K562 (cell line): ENCODE results near the gene SRC. TPM values are rescaled to one million over a fixed set of nuclear protein-coding genes. Genes with fewer than 3 reads are reported as not detected.
A peak's percentile ranks its signal among the peaks of the same experiment; 100 is the strongest.

ENCODE experiments used
- ARHGAP35 ChIP-seq: fragments of 450-650 bp; IDR thresholded peaks from 2 replicates; pipeline ENCODE4 v1.6.1; 2018; ENCODE audit not compliant: partially characterized antibody
- BMI1 ChIP-seq: fragments of 150-350 bp; IDR thresholded peaks from 2 replicates; pipeline ENCODE4 v1.6.1; 2014; ENCODE audit warnings: low read length
- COPS2 ChIP-seq: fragments of 450-650 bp; conservative IDR thresholded peaks from 2 replicates; pipeline ENCODE4 v1.6.1; 2016; ENCODE audit warnings: mild to moderate bottlenecking, moderate library complexity
- FOXJ2 ChIP-seq: fragments of 200-800 bp; sonication (Bioruptor generic); IDR thresholded peaks from 2 replicates; pipeline ENCODE4 v1.6.1; 2016; ENCODE audit warnings: missing genetic modification characterization, missing compliant biosample characterization
- GTF2E2 ChIP-seq: fragments of 200-800 bp; sonication (Bioruptor generic); IDR thresholded peaks from 2 replicates; pipeline ENCODE4 v1.6.1; 2016; ENCODE audit warnings: missing genetic modification characterization, missing compliant biosample characterization
- IFI16 ChIP-seq: fragments of 250-450 bp; sonication (Bioruptor Pico); IDR thresholded peaks from 2 replicates; pipeline ENCODE4 v2.1.2; 2022; ENCODE audit warnings: mild to moderate bottlenecking, inconsistent platforms
- KDM2B ChIP-seq: fragments of 250-450 bp; sonication (Bioruptor Pico); IDR thresholded peaks from 2 replicates; pipeline ENCODE4 v1.8.0; 2021; ENCODE audit warnings: mild to moderate bottlenecking, moderate library complexity
- KLF1 ChIP-seq: fragments of 450-650 bp; IDR thresholded peaks from 2 replicates; pipeline ENCODE4 v1.6.1; 2016; ENCODE audit warnings: missing genetic modification characterization, missing compliant biosample characterization
- MIER1 ChIP-seq: fragments of 450-650 bp; IDR thresholded peaks from 2 replicates; pipeline ENCODE4 v1.6.1; 2016; ENCODE audit warnings: antibody characterized with exemption, mild to moderate bottlenecking, low read depth
- NONO ChIP-seq, 2 experiments: fragments of 200-400 bp in 1 of 2; fragments of 450-650 bp in 1 of 2; formaldehyde crosslinking in 1 of 2; IDR thresholded peaks; 2 replicates each; pipeline ENCODE4 v1.6.1; 2017; ENCODE audit warnings: low read depth in 2 of 2, mild to moderate bottlenecking in 2 of 2, moderate library complexity in 2 of 2, low read length in 1 of 2
- PTTG1 ChIP-seq: fragments of 450-650 bp; IDR thresholded peaks from 2 replicates; pipeline ENCODE4 v1.6.1; 2016; ENCODE audit warnings: low read depth, mild to moderate bottlenecking, missing genetic modification characterization, missing compliant biosample characterization
- RBM17 ChIP-seq: fragments of 200-400 bp; formaldehyde crosslinking; IDR thresholded peaks from 2 replicates; pipeline ENCODE4 v1.6.1; 2017; ENCODE audit warnings: low read depth, mild to moderate bottlenecking, low read length, borderline replicate concordance
- RHOXF2B ChIP-seq: fragments of 250-450 bp; sonication (Bioruptor Pico); conservative IDR thresholded peaks from 2 replicates; pipeline ENCODE4 v1.5.1; 2021
- SRF ChIP-seq, 2 experiments: fragments of 250-450, 450-650 bp in 1 of 2; sonication (Bioruptor Pico) in 1 of 2; sonication (generic) in 1 of 2; formaldehyde crosslinking; IDR thresholded peaks; 2 replicates each; pipeline versions ENCODE4 v1.5.0 to v1.5.1; 2020 to 2022; ENCODE audit warnings: mild to moderate bottlenecking in 1 of 2, missing genetic modification reagents in 1 of 2
- TAF9B ChIP-seq: fragments of 450-650 bp; IDR thresholded peaks from 2 replicates; pipeline ENCODE4 v1.6.1; 2018; ENCODE audit warnings: mild to moderate bottlenecking; ENCODE audit not compliant: partially characterized antibody
- TCF7L2 ChIP-seq: fragments of 150-350 bp; IDR thresholded peaks from 2 replicates; pipeline ENCODE4 v1.6.1; 2016; ENCODE audit warnings: low read depth, mild to moderate bottlenecking, low read length, moderate library complexity
- U2AF2 ChIP-seq: fragments of 200-400 bp; formaldehyde crosslinking; optimal IDR thresholded peaks from 2 replicates; pipeline ENCODE3; 2017; ENCODE audit warnings: low read depth, mild to moderate bottlenecking, low read length
- ZFP36 ChIP-seq: fragments of 150-350 bp; IDR thresholded peaks from 2 replicates; pipeline ENCODE4 v1.6.1; 2018; ENCODE audit warnings: low read length, low read depth; ENCODE audit not compliant: partially characterized antibody
- ZNF197 ChIP-seq: fragments of 200-800 bp; sonication (Bioruptor generic); IDR thresholded peaks from 2 replicates; pipeline ENCODE4 v1.6.1; 2016; ENCODE audit warnings: low read depth, missing genetic modification characterization, missing compliant biosample characterization
- ZNF780A ChIP-seq: fragments of 250-450 bp; sonication (Bioruptor Pico); IDR thresholded peaks from 2 replicates; pipeline ENCODE4 v1.5.0; 2021; ENCODE audit warnings: mild to moderate bottlenecking
- polyA plus RNA-seq, 8 experiments: library from polyadenylated mRNA; depleted of rRNA in 4 of 8; stranded (reverse) in 5 of 8; unstranded in 3 of 8; fragments of >200 nt; fragmentation: Nextera tagmentation in 2 of 8; fragmentation: Illumina TruSeq in 1 of 8; extraction: Ambion mirVana in 2 of 8; extraction: Trizol in 1 of 8; gene quantifications; 2 replicates each; pipeline versions ENCODE4 v1.2.1 to v1.2.3, GENCODE V29; 2011 to 2014; ENCODE audit warnings: inconsistent platforms in 1 of 8, missing spikeins in 1 of 8
- total RNA-seq, 7 experiments: library from RNA; depleted of rRNA in 6 of 7; stranded (reverse); fragments of >200 nt in 6 of 7; fragmentation: Illumina TruSeq in 2 of 7; extraction: Trizol in 2 of 7; gene quantifications; 2 replicates each; pipeline versions ENCODE4 v1.2.1 to v1.2.3, GENCODE V29; 2011 to 2021; ENCODE audit warnings: low replicate concordance in 1 of 7
- TF ChIP-seq, protein P1 (sequence below): fragments of 450-650 bp; conservative IDR thresholded peaks from 2 replicates; pipeline ENCODE4 v1.6.1; 2016; ENCODE audit warnings: missing genetic modification characterization, low read depth, mild to moderate bottlenecking, control low read depth, missing compliant biosample characterization
- TF ChIP-seq, protein P2 (sequence below): fragments of 450-650 bp; IDR thresholded peaks from 2 replicates; pipeline ENCODE4 v1.6.1; 2017; ENCODE audit warnings: antibody characterized with exemption
- TF ChIP-seq, protein P3 (sequence below): IDR thresholded peaks from 2 replicates; pipeline ENCODE4 v1.6.1; 2016; ENCODE audit warnings: missing genetic modification characterization, missing compliant biosample characterization
- TF ChIP-seq, protein P4 (sequence below): fragments of 250-450 bp; sonication (Bioruptor Pico); IDR thresholded peaks from 2 replicates; pipeline ENCODE4 v1.4.0; 2020; ENCODE audit warnings: mild to moderate bottlenecking, moderate library complexity

Gene SRC
- total and polyA plus RNA-seq, 9 of the 15 experiments (the other 6 are each of a cell fraction or from before 2014, with no cell fraction given): 0.06 to 8.5 (median 3.1) TPM

DNA sequence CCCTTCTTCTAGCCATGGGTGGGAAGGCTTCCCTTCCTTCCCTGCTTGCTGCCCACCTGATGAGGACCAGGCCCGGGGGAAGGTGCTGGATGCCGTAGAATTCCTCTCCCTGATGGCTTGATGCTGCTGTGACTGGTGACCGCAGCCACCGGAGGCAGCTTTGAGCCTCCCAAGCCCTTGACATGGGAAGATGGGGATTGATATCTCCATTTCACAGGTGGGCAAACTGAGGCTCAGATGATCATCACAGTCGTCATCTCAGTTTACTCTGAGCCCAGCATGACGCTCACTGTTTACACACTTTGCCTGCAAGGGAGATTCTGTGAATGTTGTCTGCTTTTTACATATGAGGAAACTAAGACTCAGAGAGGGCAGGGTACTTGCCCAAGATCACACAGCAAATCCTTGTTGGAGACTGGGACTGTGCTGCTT, 43.9 kb downstream of the SRC start (continued):
- TF ChIP-seq, protein P1, sequence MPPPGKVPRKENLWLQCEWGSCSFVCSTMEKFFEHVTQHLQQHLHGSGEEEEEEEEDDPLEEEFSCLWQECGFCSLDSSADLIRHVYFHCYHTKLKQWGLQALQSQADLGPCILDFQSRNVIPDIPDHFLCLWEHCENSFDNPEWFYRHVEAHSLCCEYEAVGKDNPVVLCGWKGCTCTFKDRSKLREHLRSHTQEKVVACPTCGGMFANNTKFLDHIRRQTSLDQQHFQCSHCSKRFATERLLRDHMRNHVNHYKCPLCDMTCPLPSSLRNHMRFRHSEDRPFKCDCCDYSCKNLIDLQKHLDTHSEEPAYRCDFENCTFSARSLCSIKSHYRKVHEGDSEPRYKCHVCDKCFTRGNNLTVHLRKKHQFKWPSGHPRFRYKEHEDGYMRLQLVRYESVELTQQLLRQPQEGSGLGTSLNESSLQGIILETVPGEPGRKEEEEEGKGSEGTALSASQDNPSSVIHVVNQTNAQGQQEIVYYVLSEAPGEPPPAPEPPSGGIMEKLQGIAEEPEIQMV (tag): no peak
- TF ChIP-seq KDM2B (CRISPR knock-in tag) (no peak), IFI16 (CRISPR knock-in tag) (no peak), TAF9B (no peak), RBM17 (no peak), ARHGAP35 (no peak), GTF2E2 (no peak), U2AF2 (no peak), PTTG1 (tag) (no peak), ZFP36 (peak; percentile 90), FOXJ2 (tag) (no peak), COPS2 (no peak), BMI1 (no peak), RHOXF2B (CRISPR knock-in tag) (no peak), SRF (CRISPR knock-in tag; IDR thresholded peaks at IDR 0.05) (no peak), TCF7L2 (no peak), MIER1 (no peak), ZNF780A (no peak), ZNF197 (CRISPR knock-in tag) (no peak), NONO (IDR thresholded peaks at IDR 0.05; ENCODE audit: low read depth in 2 of 2, low read length in 1 of 2) (no peak), KLF1 (tag) (no peak)
- TF ChIP-seq, protein P2, sequence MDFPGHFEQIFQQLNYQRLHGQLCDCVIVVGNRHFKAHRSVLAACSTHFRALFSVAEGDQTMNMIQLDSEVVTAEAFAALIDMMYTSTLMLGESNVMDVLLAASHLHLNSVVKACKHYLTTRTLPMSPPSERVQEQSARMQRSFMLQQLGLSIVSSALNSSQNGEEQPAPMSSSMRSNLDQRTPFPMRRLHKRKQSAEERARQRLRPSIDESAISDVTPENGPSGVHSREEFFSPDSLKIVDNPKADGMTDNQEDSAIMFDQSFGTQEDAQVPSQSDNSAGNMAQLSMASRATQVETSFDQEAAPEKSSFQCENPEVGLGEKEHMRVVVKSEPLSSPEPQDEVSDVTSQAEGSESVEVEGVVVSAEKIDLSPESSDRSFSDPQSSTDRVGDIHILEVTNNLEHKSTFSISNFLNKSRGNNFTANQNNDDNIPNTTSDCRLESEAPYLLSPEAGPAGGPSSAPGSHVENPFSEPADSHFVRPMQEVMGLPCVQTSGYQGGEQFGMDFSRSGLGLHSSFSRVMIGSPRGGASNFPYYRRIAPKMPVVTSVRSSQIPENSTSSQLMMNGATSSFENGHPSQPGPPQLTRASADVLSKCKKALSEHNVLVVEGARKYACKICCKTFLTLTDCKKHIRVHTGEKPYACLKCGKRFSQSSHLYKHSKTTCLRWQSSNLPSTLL: no peak
- TF ChIP-seq, protein P3, sequence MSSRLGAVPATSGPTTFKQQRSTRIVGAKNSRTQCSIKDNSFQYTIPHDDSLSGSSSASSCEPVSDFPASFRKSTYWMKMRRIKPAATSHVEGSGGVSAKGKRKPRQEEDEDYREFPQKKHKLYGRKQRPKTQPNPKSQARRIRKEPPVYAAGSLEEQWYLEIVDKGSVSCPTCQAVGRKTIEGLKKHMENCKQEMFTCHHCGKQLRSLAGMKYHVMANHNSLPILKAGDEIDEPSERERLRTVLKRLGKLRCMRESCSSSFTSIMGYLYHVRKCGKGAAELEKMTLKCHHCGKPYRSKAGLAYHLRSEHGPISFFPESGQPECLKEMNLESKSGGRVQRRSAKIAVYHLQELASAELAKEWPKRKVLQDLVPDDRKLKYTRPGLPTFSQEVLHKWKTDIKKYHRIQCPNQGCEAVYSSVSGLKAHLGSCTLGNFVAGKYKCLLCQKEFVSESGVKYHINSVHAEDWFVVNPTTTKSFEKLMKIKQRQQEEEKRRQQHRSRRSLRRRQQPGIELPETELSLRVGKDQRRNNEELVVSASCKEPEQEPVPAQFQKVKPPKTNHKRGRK: no peak
- TF ChIP-seq, protein P4, sequence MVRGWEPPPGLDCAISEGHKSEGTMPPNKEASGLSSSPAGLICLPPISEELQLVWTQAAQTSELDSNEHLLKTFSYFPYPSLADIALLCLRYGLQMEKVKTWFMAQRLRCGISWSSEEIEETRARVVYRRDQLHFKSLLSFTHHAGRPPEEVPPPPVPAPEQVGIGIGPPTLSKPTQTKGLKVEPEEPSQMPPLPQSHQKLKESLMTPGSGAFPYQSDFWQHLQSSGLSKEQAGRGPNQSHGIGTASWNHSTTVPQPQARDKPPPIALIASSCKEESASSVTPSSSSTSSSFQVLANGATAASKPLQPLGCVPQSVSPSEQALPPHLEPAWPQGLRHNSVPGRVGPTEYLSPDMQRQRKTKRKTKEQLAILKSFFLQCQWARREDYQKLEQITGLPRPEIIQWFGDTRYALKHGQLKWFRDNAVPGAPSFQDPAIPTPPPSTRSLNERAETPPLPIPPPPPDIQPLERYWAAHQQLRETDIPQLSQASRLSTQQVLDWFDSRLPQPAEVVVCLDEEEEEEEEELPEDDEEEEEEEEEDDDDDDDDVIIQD: no peak
